Liver (tissue), 9 donors: Measurements from ENCODE around the gene ARHGAP21. TPM values are rescaled to one million over a fixed set of nuclear protein-coding genes. Genes with fewer than 3 reads are reported as not detected.
"Not testable (repeated sequence)": the region's sequence is repeated elsewhere in the genome, so short reads cannot be mapped to it uniquely, and the experiment has no call there.

Source experiments
- DNase-seq: peaks from one replicate; pipeline ENCODE4 v3.0.0-alpha.2; 2017; ENCODE audit warnings: low spot score
- H3K27ac ChIP-seq, 2 donors: one replicate each; pipeline ENCODE4 v1.7.0; 2013; ENCODE audit warnings: inconsistent platforms in 2 of 2, low read length in 2 of 2, control low read depth in 1 of 2, low read depth in 1 of 2, mild to moderate bottlenecking in 1 of 2
- H3K27me3 ChIP-seq, 4 donors: one replicate each; pipeline versions ENCODE4 v1.6.1 to v1.7.0; 2013; ENCODE audit warnings: low read length in 3 of 4, inconsistent platforms in 1 of 4, mild to moderate bottlenecking in 1 of 4, moderate library complexity in 1 of 4; ENCODE audit not compliant: control insufficient read depth in 4 of 4, insufficient read depth in 4 of 4
- H3K36me3 ChIP-seq, 4 donors: one replicate each; pipeline versions ENCODE4 v1.6.1 to v1.7.0; 2013; ENCODE audit warnings: low read length in 3 of 4, mild to moderate bottlenecking in 3 of 4, low read depth in 1 of 4, moderate library complexity in 1 of 4; ENCODE audit not compliant: control insufficient read depth in 4 of 4, insufficient read depth in 3 of 4
- H3K4me1 ChIP-seq, 4 donors: one replicate each; pipeline versions ENCODE4 v1.6.1 to v1.7.0; 2013; ENCODE audit warnings: low read length in 3 of 4, mild to moderate bottlenecking in 3 of 4, moderate library complexity in 1 of 4; ENCODE audit not compliant: control insufficient read depth in 4 of 4, insufficient read depth in 4 of 4
- H3K4me3 ChIP-seq, 3 donors: one replicate each; pipeline versions ENCODE4 v1.6.1 to v1.7.0; 2013; ENCODE audit warnings: low read length in 3 of 3, control low read depth in 1 of 3, low read depth in 1 of 3, mild to moderate bottlenecking in 1 of 3
- H3K9ac ChIP-seq, 2 donors: one replicate each; pipeline ENCODE4 v1.7.0; 2013; ENCODE audit warnings: low read length in 2 of 2, mild to moderate bottlenecking in 2 of 2, moderate library complexity in 2 of 2, control low read depth in 1 of 2, low read depth in 1 of 2
- H3K9me3 ChIP-seq, 4 donors: one replicate each; pipeline versions ENCODE4 v1.6.1 to v1.7.0; 2013; ENCODE audit warnings: low read length in 3 of 4; ENCODE audit not compliant: control insufficient read depth in 4 of 4
- ATF3 ChIP-seq: IDR thresholded peaks from 2 replicates; pipeline ENCODE4 v1.6.1; 2016; ENCODE audit warnings: antibody characterized with exemption
- FOXA1 ChIP-seq: IDR thresholded peaks from 2 replicates; pipeline ENCODE4 v1.6.1; 2016; ENCODE audit warnings: antibody characterized with exemption
- NR2F2 ChIP-seq: IDR thresholded peaks from 2 replicates; pipeline ENCODE4 v1.6.1; 2016; ENCODE audit warnings: antibody characterized with exemption
- SP1 ChIP-seq: IDR thresholded peaks from 2 replicates; pipeline ENCODE4 v1.6.1; 2018; ENCODE audit warnings: antibody characterized with exemption, mild to moderate bottlenecking
- WGBS: extraction: QIAGEN DNeasy Blood & Tissue Kit; methylation state at CpG from one replicate; pipeline ENCODE4 v1.1.7; 2013; 5-methylcytosine and 5-hydroxymethylcytosine counted together
- polyA plus RNA-seq, 2 donors: library from polyadenylated mRNA; stranded (reverse) in 1 of 2; unstranded in 1 of 2; fragments of 200-250 nt in 1 of 2; fragments of >200 nt in 1 of 2; fragmentation: Nextera tagmentation in 1 of 2; extraction: Ambion mirVana in 1 of 2; gene quantifications; one replicate each; pipeline versions ENCODE4 v1.2.1 to v1.2.3, GENCODE V29; 2013 to 2015
- total RNA-seq, 2 donors: library from RNA; depleted of rRNA; stranded (reverse); fragments of >200 nt; gene quantifications; one replicate each; pipeline ENCODE4 v1.2.3, GENCODE V29; 2014
- TF ChIP-seq, protein P1 (sequence below): IDR thresholded peaks from 2 replicates; pipeline ENCODE4 v1.6.1; 2016; ENCODE audit warnings: antibody characterized with exemption
- TF ChIP-seq, protein P2 (sequence below): fragments of 150-350 bp; IDR thresholded peaks from 2 replicates; pipeline ENCODE4 v1.5.1; 2017; ENCODE audit warnings: improper control_type of control experiment, low read depth, low read length; ENCODE audit not compliant: missing input control
- TF ChIP-seq, protein P3 (sequence below): IDR thresholded peaks from 2 replicates; pipeline ENCODE4 v1.6.1; 2016; ENCODE audit warnings: antibody characterized with exemption, mild to moderate bottlenecking
- donor health status: healthy.
- donor health status: healthy.
- donor health status: healthy.
- donor health status: healthy.
- donor health status: healthy.

Gene ARHGAP21
- total and polyA plus RNA-seq, 4 donors: 7.8 to 30.6 (median 15.7) TPM

GRCh38 chr10:24771943-24772694, 48.4 kb upstream of the ARHGAP21 start:
- DNase-seq: no peak
- TF ChIP-seq, protein P1, sequence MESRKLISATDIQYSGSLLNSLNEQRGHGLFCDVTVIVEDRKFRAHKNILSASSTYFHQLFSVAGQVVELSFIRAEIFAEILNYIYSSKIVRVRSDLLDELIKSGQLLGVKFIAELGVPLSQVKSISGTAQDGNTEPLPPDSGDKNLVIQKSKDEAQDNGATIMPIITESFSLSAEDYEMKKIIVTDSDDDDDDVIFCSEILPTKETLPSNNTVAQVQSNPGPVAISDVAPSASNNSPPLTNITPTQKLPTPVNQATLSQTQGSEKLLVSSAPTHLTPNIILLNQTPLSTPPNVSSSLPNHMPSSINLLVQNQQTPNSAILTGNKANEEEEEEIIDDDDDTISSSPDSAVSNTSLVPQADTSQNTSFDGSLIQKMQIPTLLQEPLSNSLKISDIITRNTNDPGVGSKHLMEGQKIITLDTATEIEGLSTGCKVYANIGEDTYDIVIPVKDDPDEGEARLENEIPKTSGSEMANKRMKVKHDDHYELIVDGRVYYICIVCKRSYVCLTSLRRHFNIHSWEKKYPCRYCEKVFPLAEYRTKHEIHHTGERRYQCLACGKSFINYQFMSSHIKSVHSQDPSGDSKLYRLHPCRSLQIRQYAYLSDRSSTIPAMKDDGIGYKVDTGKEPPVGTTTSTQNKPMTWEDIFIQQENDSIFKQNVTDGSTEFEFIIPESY: no peak
- TF ChIP-seq, protein P2, sequence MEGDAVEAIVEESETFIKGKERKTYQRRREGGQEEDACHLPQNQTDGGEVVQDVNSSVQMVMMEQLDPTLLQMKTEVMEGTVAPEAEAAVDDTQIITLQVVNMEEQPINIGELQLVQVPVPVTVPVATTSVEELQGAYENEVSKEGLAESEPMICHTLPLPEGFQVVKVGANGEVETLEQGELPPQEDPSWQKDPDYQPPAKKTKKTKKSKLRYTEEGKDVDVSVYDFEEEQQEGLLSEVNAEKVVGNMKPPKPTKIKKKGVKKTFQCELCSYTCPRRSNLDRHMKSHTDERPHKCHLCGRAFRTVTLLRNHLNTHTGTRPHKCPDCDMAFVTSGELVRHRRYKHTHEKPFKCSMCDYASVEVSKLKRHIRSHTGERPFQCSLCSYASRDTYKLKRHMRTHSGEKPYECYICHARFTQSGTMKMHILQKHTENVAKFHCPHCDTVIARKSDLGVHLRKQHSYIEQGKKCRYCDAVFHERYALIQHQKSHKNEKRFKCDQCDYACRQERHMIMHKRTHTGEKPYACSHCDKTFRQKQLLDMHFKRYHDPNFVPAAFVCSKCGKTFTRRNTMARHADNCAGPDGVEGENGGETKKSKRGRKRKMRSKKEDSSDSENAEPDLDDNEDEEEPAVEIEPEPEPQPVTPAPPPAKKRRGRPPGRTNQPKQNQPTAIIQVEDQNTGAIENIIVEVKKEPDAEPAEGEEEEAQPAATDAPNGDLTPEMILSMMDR: no peak
- TF ChIP-seq NR2F2 (no peak), SP1 (no peak), FOXA1 (no peak), ATF3 (no peak)
- TF ChIP-seq, protein P3, sequence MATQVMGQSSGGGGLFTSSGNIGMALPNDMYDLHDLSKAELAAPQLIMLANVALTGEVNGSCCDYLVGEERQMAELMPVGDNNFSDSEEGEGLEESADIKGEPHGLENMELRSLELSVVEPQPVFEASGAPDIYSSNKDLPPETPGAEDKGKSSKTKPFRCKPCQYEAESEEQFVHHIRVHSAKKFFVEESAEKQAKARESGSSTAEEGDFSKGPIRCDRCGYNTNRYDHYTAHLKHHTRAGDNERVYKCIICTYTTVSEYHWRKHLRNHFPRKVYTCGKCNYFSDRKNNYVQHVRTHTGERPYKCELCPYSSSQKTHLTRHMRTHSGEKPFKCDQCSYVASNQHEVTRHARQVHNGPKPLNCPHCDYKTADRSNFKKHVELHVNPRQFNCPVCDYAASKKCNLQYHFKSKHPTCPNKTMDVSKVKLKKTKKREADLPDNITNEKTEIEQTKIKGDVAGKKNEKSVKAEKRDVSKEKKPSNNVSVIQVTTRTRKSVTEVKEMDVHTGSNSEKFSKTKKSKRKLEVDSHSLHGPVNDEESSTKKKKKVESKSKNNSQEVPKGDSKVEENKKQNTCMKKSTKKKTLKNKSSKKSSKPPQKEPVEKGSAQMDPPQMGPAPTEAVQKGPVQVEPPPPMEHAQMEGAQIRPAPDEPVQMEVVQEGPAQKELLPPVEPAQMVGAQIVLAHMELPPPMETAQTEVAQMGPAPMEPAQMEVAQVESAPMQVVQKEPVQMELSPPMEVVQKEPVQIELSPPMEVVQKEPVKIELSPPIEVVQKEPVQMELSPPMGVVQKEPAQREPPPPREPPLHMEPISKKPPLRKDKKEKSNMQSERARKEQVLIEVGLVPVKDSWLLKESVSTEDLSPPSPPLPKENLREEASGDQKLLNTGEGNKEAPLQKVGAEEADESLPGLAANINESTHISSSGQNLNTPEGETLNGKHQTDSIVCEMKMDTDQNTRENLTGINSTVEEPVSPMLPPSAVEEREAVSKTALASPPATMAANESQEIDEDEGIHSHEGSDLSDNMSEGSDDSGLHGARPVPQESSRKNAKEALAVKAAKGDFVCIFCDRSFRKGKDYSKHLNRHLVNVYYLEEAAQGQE: no peak
- H3K9ac ChIP-seq: no peak overlapping the region
- H3K9me3 ChIP-seq: no peaks in the 10 kb centered on the region
- H3K27ac ChIP-seq: no peak overlapping the region
- H3K36me3 ChIP-seq: no peaks in the 10 kb centered on the region
- 96% methylated on average over 1 of the region's 1 CpG for WGBS
- H3K4me3 ChIP-seq: no peak overlapping the region
- no peaks in the 10 kb centered on the region for H3K4me1 ChIP-seq
- H3K27me3 ChIP-seq: no peaks in the 10 kb centered on the region

DNA sequence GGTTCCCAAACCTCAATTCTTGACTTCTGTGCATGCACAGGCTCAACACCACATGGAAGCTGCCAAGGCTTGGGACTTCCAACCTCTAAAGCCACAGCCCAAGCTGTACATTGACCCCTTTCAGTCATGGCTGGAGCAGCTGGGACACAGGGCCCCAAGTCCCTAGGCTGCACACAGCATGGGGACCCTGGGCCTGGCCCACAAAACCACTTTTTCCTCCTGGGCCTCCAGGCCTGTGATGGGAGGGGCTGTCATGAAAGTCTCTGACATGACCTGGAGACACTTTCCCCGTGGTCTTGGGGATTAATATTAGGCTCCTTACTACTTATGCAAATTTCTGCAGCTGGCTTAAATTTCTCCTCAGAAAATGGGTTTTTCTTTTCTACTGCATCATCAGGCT, 41.3 kb upstream of the ARHGAP21 start:
- H3K36me3 ChIP-seq, DNase-seq, H3K4me1 ChIP-seq, H3K4me3 ChIP-seq, H3K27ac ChIP-seq, H3K27me3 ChIP-seq, H3K9me3 ChIP-seq, H3K9ac ChIP-seq: not testable (repeated sequence)
- WGBS: 30% methylated on average over 1 of the region's 1 CpG
